Measurements from ENCODE around the gene PAX2.

The PAX2 gene

GRCh38 chr10:100864978-100865377 lies 119.6 kb downstream of the PAX2 start:
- in situ Hi-C loops (cut with MboI; ENCODE audit: low pct_unique_long_range_greater_than_20kb, low sequenced_read_pairs) = no loop called here
- DNase-seq = no peak

- in situ Hi-C loops (cut with MboI; ENCODE audit: low pct_unique_long_range_greater_than_20kb, low sequenced_read_pairs) = no loop called here
- no peak for DNase-seq
These were observed 120.6 kb downstream of the PAX2 start for GRCh38 chr10:100866010-100866409.

- in situ Hi-C loops (cut with MboI; ENCODE audit: low pct_unique_long_range_greater_than_20kb, low sequenced_read_pairs) = no loop called here
- no peak for DNase-seq
These were observed 121.3 kb downstream of the PAX2 start for GRCh38 chr10:100866575-100867098.

GRCh38 chr10:100867261-100867963 lies 122.0 kb downstream of the PAX2 start:
- no peak for DNase-seq
- in situ Hi-C loops (cut with MboI; ENCODE audit: low pct_unique_long_range_greater_than_20kb, low sequenced_read_pairs) = no loop called here

GRCh38 chr10:100868382-100868781 lies 123.0 kb downstream of the PAX2 start:
- no peak for DNase-seq
- in situ Hi-C loops (cut with MboI; ENCODE audit: low pct_unique_long_range_greater_than_20kb, low sequenced_read_pairs) = no loop called here

GRCh38 chr10:100869399-100869798 lies 124.0 kb downstream of the PAX2 start:
- in situ Hi-C loops (cut with MboI; ENCODE audit: low pct_unique_long_range_greater_than_20kb, low sequenced_read_pairs) = no loop called here
- DNase-seq = no peak

- peak; percentile 84 for DNase-seq
- in situ Hi-C loops (cut with MboI; ENCODE audit: low pct_unique_long_range_greater_than_20kb, low sequenced_read_pairs) = no loop called here
These were observed 126.8 kb downstream of the PAX2 start for GRCh38 chr10:100872034-100872791.

- no peak for DNase-seq
- in situ Hi-C loops (cut with MboI; ENCODE audit: low pct_unique_long_range_greater_than_20kb, low sequenced_read_pairs) = no loop called here
These were observed 127.9 kb downstream of the PAX2 start for GRCh38 chr10:100873146-100873826.

- in situ Hi-C loops (cut with MboI; ENCODE audit: low pct_unique_long_range_greater_than_20kb, low sequenced_read_pairs) = no loop called here
- DNase-seq = no peak
These were observed 128.5 kb downstream of the PAX2 start for GRCh38 chr10:100873827-100874326.

- no peak for DNase-seq
- in situ Hi-C loops (cut with MboI; ENCODE audit: low pct_unique_long_range_greater_than_20kb, low sequenced_read_pairs) = loop anchor here (5.0 kb wide), 1 partner anchor 313 kb away; no protein-coding TSS in a partner anchor
These were observed 129.5 kb downstream of the PAX2 start for GRCh38 chr10:100874702-100875483.

- no peak for DNase-seq
- in situ Hi-C loops (cut with MboI; ENCODE audit: low pct_unique_long_range_greater_than_20kb, low sequenced_read_pairs) = loop anchor here (5.0 kb wide), 1 partner anchor 313 kb away; no protein-coding TSS in a partner anchor
These were observed 130.2 kb downstream of the PAX2 start for GRCh38 chr10:100875484-100876166.

- in situ Hi-C loops (cut with MboI; ENCODE audit: low pct_unique_long_range_greater_than_20kb, low sequenced_read_pairs) = loop anchor here (5.0 kb wide), 1 partner anchor 315 kb away; no protein-coding TSS in a partner anchor
- no peak for DNase-seq
These were observed 131.4 kb downstream of the PAX2 start for GRCh38 chr10:100876585-100877460.

GRCh38 chr10:100877461-100877850 lies 132.1 kb downstream of the PAX2 start:
- in situ Hi-C loops (cut with MboI; ENCODE audit: low pct_unique_long_range_greater_than_20kb, low sequenced_read_pairs) = loop anchor here (5.0 kb wide), 1 partner anchor 315 kb away; no protein-coding TSS in a partner anchor
- DNase-seq = no peak

GRCh38 chr10:100878291-100878910 lies 133.0 kb downstream of the PAX2 start:
- in situ Hi-C loops (cut with MboI; ENCODE audit: low pct_unique_long_range_greater_than_20kb, low sequenced_read_pairs) = loop anchor here (5.0 kb wide), 1 partner anchor 316 kb away; no protein-coding TSS in a partner anchor
- DNase-seq = peak; percentile 80

All from KBM-7 (cell line).